ENCODE data around the gene NUDT4B. TPM values are rescaled to one million over a fixed set of nuclear protein-coding genes. Genes with fewer than 3 reads are reported as not detected.
"Not testable (repeated sequence)": the region's sequence is repeated elsewhere in the genome, so short reads cannot be mapped to it uniquely, and the experiment has no call there.

NUDT4B gene
- 15.9 TPM for total RNA-seq

DNA sequence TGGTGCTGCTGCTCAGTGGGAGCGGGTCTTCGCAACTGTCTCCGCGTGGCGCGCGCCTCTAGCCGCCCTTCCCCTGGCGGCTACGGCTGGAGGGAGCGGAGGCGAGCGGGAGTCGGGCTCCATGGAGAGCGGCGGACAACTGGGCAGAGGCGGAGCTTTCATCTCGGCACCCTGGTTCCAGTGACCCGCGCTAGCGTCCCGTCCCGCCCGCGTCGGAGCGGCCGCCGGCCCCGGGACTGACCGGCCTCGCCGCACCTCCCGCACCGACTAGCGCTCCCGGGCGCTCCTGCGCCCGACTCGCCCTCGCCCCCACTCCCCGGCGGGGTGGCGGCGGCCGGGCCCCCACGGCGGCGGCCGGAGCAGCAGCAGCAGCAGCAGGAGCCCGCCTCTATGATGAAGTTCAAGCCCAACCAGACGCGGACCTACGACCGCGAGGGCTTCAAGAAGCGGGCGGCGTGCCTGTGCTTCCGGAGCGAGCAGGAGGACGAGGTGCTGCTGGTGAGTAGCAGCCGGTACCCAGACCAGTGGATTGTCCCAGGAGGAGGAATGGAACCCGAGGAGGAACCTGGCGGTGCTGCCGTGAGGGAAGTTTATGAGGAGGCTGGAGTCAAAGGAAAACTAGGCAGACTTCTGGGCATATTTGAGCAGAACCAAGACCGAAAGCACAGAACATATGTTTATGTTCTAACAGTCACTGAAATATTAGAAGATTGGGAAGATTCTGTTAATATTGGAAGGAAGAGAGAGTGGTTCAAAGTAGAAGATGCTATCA lies at the start of gene NUDT4B:
TSS of gene NUDT4B (plus strand) at position 212 of the 772 bp plus-strand sequence. CDS start at position 391, 179 bp downstream.
- not testable (repeated sequence) for DNase-seq (ENCODE audit: low spot score in 2 of 2); FAIRE-seq

DNA sequence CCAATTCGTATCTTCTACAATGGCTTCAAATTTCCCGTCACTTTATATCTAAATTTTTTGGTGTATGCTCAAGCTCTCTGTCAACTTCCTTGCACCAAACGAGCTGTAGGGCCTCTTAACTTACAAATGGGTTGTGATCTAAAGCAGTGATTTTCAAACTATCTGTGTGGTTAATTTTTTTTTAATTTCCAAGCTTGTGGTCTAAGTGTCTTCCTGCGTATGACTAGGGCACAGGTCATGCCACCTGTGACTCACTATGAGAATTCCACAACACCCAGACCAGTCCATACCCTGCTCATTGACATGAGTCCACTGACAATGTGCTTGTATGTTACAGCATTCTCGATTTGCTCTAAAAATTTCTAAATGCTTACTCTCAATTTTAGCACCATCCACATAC lies 49.2 kb upstream of the NUDT4B start:
- not testable (repeated sequence) for DNase-seq (ENCODE audit: low spot score in 2 of 2); FAIRE-seq

DNA sequence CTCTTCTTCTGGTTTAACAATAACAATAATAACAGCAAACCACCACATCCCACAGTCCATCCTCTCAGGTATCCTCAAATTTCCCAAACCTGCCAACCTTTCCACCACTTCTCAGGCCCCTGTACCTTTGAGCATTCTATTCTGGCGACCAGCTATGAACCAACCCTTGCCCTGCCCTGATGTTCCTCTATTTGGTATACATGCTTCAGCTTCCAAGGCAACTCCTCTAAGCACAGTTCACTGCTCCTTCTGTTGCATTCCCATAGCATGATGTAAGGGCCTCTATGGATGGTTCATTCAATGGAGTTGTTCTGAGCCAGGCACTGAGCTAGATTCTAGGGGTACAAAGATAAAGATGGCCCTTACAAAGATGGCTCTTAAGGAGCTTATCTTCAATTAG lies 46.3 kb upstream of the NUDT4B start:
- not testable (repeated sequence) for FAIRE-seq; DNase-seq (ENCODE audit: low spot score in 2 of 2)

DNA sequence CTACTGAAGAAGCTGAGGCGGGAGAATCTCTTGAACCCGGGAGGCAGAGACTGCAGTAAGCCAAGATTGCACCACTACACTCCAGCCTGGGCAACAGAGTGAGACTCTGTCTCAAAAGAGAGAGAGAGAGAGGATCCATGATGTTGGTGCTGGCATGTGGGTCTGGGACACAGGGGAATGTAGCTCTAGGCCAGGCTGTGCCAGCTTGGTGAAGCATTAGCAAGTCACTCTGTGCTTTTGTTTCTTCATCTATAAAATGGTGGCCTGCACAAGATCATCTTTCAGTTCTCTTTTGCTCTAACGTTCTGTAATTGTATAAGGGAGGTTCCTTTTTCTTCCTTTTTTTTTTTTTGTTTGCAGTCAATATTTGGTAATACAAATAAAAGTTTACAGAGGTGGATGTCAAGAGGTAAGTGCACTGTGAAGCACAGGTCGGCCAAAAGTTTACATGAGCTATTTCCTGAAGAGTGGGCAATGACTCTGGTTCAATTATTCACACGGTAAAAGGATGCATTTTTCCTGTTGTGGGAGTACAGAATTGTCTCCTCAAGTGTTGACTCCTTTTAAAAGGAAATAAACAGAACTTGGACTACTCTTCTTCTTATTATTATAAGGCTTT lies 44.5 kb upstream of the NUDT4B start:
- not testable (repeated sequence) for FAIRE-seq; DNase-seq (ENCODE audit: low spot score in 2 of 2)

DNA sequence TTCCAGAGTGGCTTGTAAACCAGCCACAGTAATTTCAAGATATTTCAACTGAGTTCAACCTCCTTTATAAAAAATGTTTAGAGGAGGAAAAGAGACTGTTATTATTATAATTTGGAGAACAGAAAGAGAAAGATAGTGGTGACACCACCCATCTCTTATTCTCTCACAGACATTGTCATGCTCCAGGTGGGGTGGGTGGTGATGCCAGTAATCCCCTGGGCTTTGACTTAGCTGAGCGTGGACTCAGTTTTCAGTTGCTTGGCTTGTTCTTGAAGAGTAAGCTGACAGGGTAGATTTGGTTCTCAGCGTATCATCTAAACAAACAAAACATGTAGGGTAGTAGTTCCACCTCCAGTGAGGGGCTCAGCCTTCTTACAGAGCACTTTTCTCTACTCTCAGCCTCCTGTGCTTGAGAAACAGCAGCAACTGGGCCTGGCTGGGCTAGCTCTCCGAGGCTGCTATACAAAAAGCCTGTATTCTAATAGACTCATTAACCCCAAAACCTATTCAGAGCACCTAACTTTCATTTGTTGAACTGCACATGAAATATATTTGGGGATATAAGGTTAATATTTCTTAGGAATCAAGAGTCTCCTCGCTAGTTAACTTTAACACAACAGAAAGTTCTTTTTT lies 43.1 kb upstream of the NUDT4B start:
- not testable (repeated sequence) for FAIRE-seq; DNase-seq (ENCODE audit: low spot score in 2 of 2)

DNA sequence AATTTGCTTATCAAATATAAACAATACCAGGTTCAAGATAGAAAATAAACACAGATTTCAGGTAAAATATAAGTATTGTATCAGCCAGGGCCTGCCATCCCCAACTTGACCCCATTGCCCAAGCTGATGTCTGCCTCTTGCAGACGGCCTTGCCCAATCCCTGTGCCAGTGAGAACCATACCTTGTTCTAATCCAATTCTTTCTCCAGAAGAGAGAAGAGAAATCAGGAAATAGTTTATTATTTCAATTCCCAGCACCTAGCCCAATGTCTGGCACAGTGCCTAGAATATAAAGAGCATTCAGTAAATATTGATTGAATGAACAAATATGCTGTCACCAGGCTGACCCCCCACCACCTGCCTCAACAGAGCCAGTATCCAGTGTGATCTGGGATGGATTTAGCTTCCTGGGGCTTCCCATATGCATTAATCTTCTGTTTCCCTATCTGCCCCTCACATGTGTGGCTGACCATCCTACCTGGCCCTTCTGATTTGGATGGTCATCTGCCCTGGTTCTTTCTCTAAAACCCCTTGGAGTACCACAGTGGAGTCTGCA lies 39.7 kb upstream of the NUDT4B start:
- not testable (repeated sequence) for FAIRE-seq; DNase-seq (ENCODE audit: low spot score in 2 of 2)

DNA sequence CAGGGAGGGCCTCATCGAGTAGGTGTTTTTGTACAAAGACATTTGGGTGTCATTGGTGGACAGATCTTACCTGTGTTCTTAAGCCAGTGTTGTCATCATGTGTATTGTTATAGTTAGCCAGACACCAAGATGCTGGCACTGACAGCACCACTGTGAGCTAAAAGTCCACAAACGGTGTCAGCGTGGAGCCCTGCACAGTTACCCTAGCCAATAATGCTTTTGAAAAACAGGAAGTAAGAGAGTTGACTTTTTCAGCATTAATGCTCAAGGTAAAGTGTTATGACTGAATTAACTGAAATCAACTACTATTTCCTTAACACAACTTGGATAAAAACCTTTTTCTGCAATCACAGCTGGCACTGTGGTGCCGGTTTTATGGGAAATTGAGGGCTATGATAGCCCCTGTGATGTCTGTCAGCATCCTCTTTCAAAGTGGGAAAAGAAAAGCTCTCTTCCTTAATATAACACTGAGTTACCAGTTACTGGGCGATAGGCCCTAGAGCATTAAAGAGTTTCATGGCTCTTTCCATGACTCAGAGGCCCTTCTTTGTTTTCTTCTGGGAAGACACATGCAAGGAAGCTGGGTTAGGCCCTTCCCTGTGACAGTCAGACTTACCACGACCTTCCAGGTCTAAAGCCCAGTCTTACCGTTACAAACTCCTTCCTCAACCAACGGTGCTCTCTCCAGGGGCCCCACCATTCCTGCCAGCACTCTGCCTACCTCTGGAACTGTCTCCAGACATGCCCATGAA lies 37.6 kb upstream of the NUDT4B start:
- FAIRE-seq; DNase-seq (ENCODE audit: low spot score in 2 of 2): not testable (repeated sequence)

DNA sequence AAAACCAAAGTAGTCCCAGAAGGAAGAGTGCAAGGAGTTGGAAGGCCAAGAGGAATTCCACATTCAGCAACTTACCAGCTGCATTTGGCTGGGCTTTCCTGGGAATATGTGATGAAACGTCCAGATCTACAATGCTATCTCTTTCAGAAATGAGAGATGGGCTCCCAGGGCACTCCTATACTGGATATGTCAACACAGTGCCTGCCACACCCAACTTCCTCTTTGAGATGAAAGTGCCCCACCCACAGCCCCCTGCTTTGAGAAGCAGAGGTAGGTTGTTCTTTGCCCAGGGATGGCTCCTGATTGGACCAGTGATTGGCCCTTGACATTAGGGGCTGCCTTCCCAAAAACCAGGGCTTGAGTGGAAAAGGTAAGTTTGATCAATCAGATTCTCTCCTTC lies 36.2 kb upstream of the NUDT4B start:
- not testable (repeated sequence) for DNase-seq (ENCODE audit: low spot score in 2 of 2); FAIRE-seq

DNA sequence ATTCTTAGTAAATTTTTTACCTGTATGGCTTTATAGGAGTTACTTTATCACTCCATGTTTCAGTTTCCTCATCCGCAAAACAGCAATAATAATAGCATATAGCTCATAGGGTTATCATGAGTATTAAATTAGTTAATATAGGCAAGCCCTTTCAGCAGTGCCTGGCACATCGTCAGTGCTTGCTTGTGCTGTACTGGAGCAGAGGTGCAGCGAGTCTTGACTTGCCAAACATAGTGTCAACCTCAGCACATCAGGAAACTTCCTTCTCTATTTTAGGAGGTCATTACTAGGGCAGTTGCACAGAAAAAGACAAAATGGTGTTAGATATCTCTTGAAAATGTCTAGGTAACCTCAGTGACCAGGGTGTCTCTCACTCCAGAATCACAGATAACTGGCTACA lies 33.1 kb upstream of the NUDT4B start:
- FAIRE-seq; DNase-seq (ENCODE audit: low spot score in 2 of 2): not testable (repeated sequence)

DNA sequence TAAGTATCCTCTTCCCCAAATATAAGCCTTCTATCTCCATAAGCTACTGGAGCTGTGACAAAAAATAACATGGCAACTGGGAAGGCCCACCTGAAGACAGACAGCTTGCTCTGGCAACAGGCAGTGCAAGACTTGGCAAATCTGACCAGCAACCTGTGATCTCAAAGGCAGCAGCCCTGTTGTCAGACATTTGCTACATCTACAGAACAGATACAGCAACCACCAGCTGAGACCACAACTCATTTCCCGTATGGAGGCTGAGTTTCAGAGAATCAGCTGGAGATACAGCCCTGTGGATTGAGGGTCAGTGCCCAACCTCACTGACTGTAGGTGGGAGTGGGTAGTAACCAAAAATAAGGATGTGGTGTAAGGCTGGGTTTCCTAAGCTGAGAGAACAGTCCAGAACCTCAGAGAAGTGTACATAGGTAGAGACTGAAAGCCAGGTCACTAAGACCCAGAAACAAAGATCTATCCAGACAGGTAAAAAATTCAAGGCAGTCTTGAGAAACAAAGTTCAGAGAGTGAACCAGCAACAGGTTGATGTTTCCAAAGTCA lies 31.5 kb upstream of the NUDT4B start:
- FAIRE-seq; DNase-seq (ENCODE audit: low spot score in 2 of 2): not testable (repeated sequence)

DNA sequence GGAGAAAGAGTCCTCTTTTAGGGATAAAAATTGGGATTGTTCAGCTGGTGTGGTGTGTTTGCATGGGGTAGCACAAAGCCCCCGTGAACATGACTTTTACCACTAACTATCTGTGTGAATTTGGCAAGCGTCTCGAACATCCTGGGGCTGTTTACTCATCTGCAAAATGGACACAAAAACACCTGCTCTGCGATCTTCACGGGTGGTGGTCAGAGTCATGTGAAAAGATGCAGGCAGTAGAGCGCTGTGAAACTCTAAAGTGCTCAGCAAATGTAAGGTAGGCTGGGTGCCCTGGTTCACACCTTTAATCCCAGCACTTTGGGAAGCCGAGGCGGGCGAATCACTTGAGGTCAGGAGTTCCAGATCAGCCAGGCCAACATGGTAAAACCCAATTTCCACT lies 27.7 kb upstream of the NUDT4B start:
- FAIRE-seq; DNase-seq (ENCODE audit: low spot score in 2 of 2): not testable (repeated sequence)

DNA sequence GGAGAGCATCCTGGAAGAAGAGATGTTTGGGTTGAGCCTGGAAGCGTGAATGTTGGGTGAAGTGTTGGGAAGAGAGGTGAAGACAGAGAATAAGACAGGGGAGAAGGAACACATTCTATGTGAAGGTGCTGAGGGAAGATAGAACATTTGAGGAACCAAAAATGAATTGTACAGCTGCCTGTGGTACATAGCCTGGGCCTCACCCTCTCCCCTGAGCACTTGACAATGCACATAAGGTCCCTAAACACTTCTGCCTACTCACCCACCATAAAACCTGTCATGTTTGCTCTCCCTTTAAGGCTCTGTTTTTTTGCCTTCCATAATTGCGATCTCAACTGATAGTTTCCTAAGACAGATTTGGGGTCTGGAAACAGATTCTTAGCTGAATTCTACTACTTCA lies 25.8 kb upstream of the NUDT4B start:
- DNase-seq (ENCODE audit: low spot score in 2 of 2); FAIRE-seq: not testable (repeated sequence)

DNA sequence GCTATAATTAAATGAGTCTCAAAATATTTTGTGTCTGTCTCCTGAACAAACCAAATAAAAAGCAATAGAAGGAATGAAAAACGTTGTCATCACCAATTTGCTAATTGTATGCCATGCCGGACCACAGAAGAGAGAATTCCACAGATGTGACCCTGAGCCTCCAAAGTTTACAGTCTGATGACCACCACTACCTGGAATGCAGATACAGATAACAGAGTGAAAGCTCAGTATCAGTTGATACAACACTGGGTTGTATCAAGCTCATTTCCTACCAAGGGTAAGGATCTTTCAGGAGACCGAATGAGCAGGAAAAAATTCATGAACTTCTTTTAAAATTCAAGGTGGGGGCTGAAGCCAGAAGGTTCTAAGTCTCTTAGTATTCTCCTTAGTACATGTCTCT lies 25.1 kb upstream of the NUDT4B start:
- not testable (repeated sequence) for DNase-seq (ENCODE audit: low spot score in 2 of 2); FAIRE-seq

DNA sequence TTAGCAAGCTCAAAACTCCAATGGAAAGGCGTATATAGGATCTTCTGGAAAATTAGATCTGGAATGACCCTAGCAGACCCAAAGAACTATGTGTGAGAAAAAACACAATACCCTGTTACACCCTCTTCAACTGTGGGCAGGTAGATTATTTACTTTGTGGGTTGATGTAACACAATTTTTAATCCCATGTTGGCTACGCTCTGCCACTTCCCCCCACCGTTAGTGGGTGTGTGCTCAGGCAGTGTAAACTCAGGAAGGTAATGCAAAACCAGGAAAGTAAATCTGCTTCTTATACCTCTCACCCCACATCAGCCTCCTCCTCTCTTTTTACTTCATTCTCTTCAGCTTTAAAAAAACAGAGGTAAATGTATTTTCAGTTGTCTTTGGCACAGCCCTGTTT lies 23.7 kb upstream of the NUDT4B start:
- not testable (repeated sequence) for FAIRE-seq; DNase-seq (ENCODE audit: low spot score in 2 of 2)

DNA sequence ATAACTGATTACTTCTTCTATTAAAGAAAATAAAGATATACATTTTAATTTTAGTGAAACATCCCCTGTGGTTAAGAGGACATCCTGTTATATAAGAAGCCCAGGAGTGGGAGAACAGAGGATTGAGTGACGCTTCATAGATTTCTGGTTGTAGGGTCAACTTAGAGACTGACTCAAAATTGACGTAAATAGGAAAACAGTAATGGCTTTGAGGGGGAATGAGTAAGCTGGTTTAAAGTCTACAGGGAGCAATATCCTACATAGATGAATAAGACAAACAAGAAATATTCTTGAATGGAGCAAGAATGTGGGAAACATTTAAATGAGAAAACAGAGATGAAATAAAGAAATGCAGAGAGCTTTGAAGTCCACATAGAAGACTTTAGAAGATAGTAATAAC lies 20.7 kb upstream of the NUDT4B start:
- DNase-seq (ENCODE audit: low spot score in 2 of 2); FAIRE-seq: not testable (repeated sequence)

DNA sequence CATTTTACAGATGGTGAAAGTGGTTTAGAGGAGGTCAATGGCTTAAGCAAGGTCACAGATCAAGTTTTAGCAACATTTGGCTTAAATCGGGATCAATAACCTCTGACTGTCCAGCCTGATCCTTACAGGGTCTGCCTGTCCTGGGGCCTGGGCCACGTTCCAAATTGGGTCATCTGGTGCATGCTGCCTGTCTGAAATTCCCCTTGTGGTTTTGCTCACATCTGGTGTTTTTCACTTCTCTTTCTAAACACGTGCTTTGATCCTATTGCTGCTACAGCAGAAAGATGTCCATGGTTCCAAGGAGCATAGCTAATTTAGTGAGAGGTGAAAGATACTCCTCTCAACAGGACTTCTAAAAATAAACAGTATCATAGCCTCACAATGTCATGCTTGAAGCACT lies 19.4 kb upstream of the NUDT4B start:
- not testable (repeated sequence) for FAIRE-seq; DNase-seq (ENCODE audit: low spot score in 2 of 2)

DNA sequence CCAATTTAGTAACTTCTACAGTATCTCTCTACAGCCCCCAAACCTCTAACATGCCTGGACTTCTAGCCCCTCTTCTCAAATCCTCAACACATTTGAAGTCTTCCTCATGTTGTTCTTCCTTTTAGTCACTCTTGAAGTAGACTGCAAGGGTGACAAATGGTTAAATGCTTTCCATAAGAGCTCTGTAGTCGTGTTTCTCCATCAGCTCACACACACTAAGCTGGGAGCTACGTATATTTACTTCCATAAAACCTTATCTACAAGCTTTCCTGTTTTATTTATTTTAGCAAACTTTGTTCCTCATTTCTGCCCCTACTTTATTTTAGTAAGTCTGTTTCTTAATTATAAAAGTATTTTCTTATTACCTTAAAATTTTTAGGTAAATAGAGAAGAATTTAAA lies 19.0 kb upstream of the NUDT4B start:
- not testable (repeated sequence) for FAIRE-seq; DNase-seq (ENCODE audit: low spot score in 2 of 2)

DNA sequence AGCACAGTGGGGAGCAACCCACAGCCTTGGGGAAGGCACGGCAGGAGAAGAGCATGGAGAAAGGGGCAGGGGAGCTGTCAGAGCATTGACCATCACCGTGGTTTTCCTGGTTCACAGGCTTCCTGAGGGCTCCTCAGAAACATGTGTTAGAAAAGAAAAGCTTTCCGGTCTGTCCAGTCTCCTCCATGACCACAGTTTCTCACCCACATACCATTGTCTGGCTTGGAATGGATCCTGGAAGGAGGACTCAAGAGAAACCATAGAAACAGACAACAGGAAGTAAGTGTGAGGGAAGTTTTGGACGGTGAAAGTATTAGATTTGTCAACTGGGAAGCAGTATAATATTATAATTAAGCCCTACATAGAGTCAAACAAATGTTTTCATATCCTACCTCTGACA lies 16.3 kb upstream of the NUDT4B start:
- not testable (repeated sequence) for FAIRE-seq; DNase-seq (ENCODE audit: low spot score in 2 of 2)

DNA sequence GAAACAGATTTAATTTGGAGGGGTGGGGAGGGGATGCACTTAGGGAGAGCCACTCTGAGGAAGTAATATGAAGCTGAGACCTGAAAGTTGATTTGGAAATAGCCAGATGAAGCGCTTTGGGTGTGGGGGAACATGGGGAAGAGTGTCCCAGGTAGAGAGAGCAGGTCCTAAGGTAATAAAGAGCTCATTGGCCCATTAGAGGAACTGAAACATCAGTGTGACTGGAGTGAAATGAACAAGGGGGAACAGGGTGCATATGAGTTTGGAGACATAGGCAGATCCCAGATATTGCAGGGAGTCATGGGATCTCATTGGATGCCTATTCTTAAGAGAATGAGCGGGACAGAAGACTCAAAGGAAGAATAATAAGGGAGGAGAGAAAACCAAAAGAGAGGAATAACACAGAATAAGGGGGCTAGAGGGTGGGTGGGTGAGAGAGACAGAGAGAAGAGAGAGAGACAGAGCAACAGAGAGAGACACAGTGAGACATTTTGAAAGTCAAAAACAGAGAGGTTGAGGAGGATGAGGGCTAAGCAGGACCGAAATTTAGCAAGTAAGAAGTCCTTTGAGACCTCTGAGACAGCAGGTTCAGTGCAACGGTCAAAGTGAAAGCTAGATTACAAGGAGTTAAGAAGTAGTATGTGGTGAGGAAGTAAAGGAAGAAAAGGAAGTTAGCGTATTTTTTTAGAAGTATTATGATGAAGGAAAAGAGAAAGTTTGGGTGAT lies 14.8 kb upstream of the NUDT4B start:
- not testable (repeated sequence) for FAIRE-seq; DNase-seq (ENCODE audit: low spot score in 2 of 2)

All from frontal cortex (tissue), 4 donors.